ENCODE results near the gene GMDS.
A peak's percentile ranks its signal among the peaks of the same experiment; 100 is the strongest.

GMDS gene

DNA sequence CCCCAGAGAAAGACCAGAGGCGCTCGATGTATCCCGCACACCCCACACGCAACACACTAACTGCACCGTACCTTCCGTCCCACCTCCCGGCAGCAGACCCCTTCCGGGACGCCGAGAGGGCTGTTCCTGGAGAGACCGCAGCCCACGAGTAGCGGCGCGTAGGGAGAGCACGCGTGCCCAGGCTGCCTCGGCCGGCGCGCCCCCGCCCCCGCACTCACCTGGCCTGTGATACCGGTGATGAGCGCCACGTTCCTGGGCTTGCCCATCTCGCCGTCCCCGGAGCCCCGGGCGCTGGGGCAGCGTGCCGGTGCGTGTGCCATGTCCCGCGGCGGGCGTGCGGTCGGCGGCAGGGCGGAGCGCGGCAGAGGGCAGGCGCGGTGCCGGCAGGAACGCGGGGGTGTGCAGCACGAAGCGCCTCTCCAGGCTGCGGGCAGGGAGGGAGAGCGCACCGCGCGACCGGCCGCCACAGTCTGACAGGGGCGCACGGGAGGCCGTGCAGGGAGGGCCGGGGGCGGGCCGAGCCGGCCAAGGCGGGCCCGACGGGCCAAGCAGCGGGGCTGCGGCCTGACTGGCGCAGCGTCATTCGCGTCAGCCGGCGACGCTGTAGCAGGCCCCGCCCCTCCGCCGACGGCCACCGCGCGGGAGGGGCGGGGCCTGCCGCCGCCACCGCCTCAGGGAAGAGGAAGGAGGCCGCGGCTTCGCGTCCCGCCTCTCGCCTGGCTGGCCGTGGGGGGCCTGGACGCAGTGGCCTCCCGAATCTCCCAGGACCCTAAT is at the start of gene GMDS:
Gene GMDS (minus strand): TSS at position 503 of the 774 bp plus-strand sequence.
- Histone ChIP-seq H3K27ac (ENCODE audit: low read length) (peak within 1 kb of the TSS; percentile 16), H3K4me1 (ENCODE audit: insufficient read depth, low read length) (peaks cover 20% of the 10 kb centered on the region), H3K36me3 (ENCODE audit: insufficient read depth, low read depth, low read length) (no peaks in the 10 kb centered on the region), H3K9me3 (ENCODE audit: insufficient read depth, low read depth, low read length) (no peaks in the 10 kb centered on the region), H3K27me3 (ENCODE audit: insufficient read depth, low read length) (peaks cover 16% of the 10 kb centered on the region; the same call in 1 of the 2 replicates), H3K9ac (ENCODE audit: low read depth, low read length) (peak within 1 kb of the TSS; percentile 83; the same call in 1 of the 2 replicates), H3K4me3 (ENCODE audit: low read length) (peak within 1 kb of the TSS; percentile 94)

- Histone ChIP-seq H3K9ac (ENCODE audit: low read depth, low read length) (no peak overlapping the region), H3K4me3 (ENCODE audit: low read length) (no peak overlapping the region), H3K36me3 (ENCODE audit: insufficient read depth, low read depth, low read length) (no peaks in the 10 kb centered on the region), H3K27me3 (ENCODE audit: insufficient read depth, low read length) (no peaks in the 10 kb centered on the region), H3K4me1 (ENCODE audit: insufficient read depth, low read length) (no peaks in the 10 kb centered on the region), H3K27ac (ENCODE audit: low read length) (no peak overlapping the region), H3K9me3 (ENCODE audit: insufficient read depth, low read depth, low read length) (peaks cover 2% of the 10 kb centered on the region)
Observed at GRCh38 chr6:2285510-2285909, 40.1 kb upstream of the GMDS start.

DNA sequence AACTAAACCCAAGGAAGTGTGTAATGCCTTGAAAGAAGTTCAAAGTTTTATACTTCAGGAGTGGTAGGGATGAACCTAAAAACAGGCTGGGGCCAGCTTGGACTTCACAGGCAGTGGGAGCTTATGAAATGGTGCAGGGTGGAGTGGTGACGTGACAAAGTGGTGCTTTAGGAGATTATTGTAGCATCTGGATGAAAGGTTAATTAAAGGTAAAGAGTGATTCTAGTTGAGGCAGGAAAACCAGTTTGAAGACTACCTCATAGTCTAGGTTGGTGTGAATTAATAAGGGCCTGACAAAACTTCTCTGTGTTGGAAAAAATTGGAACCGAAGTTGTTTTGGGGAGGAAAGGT is 30.5 kb upstream of the GMDS start:
- Histone ChIP-seq H3K36me3 (ENCODE audit: insufficient read depth, low read depth, low read length) (no peaks in the 10 kb centered on the region), H3K27ac (ENCODE audit: low read length) (no peak overlapping the region), H3K9me3 (ENCODE audit: insufficient read depth, low read depth, low read length) (peaks cover 17% of the 10 kb centered on the region; the same call in 1 of the 2 replicates), H3K4me3 (ENCODE audit: low read length) (no peak overlapping the region), H3K4me1 (ENCODE audit: insufficient read depth, low read length) (no peaks in the 10 kb centered on the region; the same call in 1 of the 2 replicates), H3K9ac (ENCODE audit: low read depth, low read length) (no peak overlapping the region), H3K27me3 (ENCODE audit: insufficient read depth, low read length) (no peaks in the 10 kb centered on the region)

DNA sequence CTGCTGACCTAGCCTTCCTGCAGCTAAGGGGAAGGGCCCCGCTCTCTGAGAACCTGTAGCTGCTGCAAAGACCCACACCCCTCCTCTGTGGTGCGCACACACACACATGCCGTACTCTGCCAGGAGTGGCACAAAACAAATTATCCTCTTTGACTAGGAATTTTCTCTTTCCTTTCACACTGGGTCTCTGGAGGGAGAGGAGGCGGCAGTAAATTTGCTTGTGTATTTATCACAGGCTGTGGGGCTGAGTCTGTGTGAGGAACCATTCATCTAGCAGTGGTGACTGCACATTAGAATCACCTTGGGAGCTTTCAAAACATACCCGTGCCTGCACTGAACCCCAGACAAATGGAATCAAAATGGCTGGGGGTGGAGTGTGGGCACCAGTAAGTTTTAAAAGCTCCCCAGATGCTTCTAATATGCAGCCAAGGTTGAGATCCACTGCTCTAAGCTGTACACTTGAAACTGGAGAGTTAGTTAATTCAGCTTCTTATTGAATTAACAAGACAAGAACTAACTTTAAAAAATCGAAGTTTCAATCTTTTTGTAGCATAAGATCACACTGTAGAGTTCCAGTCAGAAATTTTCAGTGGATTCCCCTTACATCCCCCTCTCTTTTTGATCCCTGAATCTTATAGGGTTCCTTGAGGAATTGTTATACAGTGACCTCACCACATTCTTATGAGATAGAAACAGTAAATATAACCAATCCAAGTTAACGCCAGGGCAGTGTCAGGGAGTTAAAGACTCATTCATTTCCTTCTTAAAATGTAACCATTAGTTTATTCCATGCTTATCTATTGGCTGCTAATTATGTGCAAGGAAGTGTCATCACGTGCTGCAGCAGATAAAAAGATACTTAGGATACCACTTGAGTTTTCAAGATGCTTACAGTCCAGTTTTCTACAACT is 29.8 kb upstream of the GMDS start:
- Histone ChIP-seq H3K27ac (ENCODE audit: low read length) (no peak overlapping the region), H3K27me3 (ENCODE audit: insufficient read depth, low read length) (no peaks in the 10 kb centered on the region), H3K4me1 (ENCODE audit: insufficient read depth, low read length) (no peaks in the 10 kb centered on the region; the same call in 1 of the 2 replicates), H3K4me3 (ENCODE audit: low read length) (no peak overlapping the region), H3K36me3 (ENCODE audit: insufficient read depth, low read depth, low read length) (no peaks in the 10 kb centered on the region), H3K9me3 (ENCODE audit: insufficient read depth, low read depth, low read length) (peaks cover 12% of the 10 kb centered on the region; the same call in 1 of the 2 replicates), H3K9ac (ENCODE audit: low read depth, low read length) (no peak overlapping the region)

GRCh38 chr6:2272696-2273095 is 27.3 kb upstream of the GMDS start:
- Histone ChIP-seq H3K9ac (ENCODE audit: low read depth, low read length) (no peak overlapping the region), H3K36me3 (ENCODE audit: insufficient read depth, low read depth, low read length) (no peaks in the 10 kb centered on the region), H3K27me3 (ENCODE audit: insufficient read depth, low read length) (no peaks in the 10 kb centered on the region), H3K4me3 (ENCODE audit: low read length) (no peak overlapping the region), H3K27ac (ENCODE audit: low read length) (no peak overlapping the region), H3K9me3 (ENCODE audit: insufficient read depth, low read depth, low read length) (no peaks in the 10 kb centered on the region), H3K4me1 (ENCODE audit: insufficient read depth, low read length) (no peaks in the 10 kb centered on the region; the same call in 1 of the 2 replicates)

GRCh38 chr6:2270054-2270453 is 24.6 kb upstream of the GMDS start:
- no peaks in the 10 kb centered on the region for H3K27me3 ChIP-seq (ENCODE audit: insufficient read depth, low read length)
- no peaks in the 10 kb centered on the region for H3K9me3 ChIP-seq (ENCODE audit: insufficient read depth, low read depth, low read length)

DNA sequence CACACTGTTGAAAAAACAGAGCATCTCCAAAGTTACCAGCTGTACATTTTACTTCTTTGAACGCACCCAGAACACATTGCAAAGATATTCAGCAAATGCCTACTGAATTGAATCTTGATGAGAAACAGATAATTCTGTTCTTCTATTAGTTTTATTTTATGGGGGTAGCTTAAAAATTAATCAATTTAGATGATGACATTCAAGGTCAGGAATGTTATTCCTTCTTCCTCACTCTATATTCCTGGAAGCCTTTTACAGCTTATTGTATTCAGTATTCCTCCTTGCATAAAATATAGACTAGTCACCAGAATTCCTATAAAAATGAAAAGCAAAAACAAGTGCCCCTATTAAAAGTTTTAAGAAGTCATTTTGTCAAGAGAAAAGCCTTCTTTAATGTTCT is 21.4 kb upstream of the GMDS start:
- H3K27ac ChIP-seq (ENCODE audit: low read length): no peak overlapping the region
- H3K4me3 ChIP-seq (ENCODE audit: low read length): no peak overlapping the region
- peaks cover 3% of the 10 kb centered on the region; the same call in 1 of the 2 replicates for H3K4me1 ChIP-seq (ENCODE audit: insufficient read depth, low read length)
- no peak overlapping the region for H3K9ac ChIP-seq (ENCODE audit: low read depth, low read length)
- H3K9me3 ChIP-seq (ENCODE audit: insufficient read depth, low read depth, low read length): no peaks in the 10 kb centered on the region
- no peaks in the 10 kb centered on the region for H3K27me3 ChIP-seq (ENCODE audit: insufficient read depth, low read length)
- no peaks in the 10 kb centered on the region for H3K36me3 ChIP-seq (ENCODE audit: insufficient read depth, low read depth, low read length)

More at GRCh38 chr6:2270054-2270453, 24.6 kb upstream of the GMDS start:
- Histone ChIP-seq H3K4me3 (ENCODE audit: low read length) (no peak overlapping the region), H3K36me3 (ENCODE audit: insufficient read depth, low read depth, low read length) (no peaks in the 10 kb centered on the region), H3K4me1 (ENCODE audit: insufficient read depth, low read length) (peaks cover 3% of the 10 kb centered on the region; the same call in 1 of the 2 replicates), H3K9ac (ENCODE audit: low read depth, low read length) (no peak overlapping the region), H3K27ac (ENCODE audit: low read length) (no peak overlapping the region)

DNA sequence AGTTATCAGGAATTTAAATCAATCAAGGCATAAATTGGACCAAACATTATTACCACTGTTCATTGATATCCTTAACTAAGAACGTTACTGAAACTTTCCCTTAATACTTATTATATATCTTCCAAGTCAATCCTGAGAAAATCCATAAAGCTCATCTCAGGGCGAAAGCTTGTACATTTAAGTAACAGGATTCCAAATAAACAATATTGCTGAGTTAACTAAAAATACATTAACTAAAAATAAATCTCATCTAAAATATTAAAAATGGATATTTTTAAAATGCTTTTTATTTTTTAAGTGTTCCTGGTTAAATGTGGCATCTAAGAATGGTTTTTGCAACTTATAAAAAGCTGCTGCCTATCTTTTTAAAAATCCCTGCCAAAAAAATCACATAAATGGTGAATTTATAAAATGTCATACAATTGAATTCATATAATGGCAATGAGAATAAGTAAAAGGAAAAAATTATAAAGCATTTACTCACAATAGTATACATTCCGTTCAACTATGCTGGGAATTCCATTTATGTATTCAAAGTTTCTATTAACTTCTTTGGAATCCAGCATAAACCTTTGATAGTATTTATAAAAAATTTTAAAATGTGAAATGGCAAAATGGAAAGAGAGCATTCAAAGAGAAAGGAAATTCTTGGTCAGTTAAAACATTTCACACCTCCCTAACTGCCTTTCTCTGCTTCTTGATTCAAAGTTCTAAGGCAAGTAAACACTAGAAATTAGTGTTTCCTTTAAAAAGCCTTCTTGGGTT is 20.8 kb upstream of the GMDS start:
- Histone ChIP-seq H3K27me3 (ENCODE audit: insufficient read depth, low read length) (no peaks in the 10 kb centered on the region), H3K9ac (ENCODE audit: low read depth, low read length) (no peak overlapping the region), H3K36me3 (ENCODE audit: insufficient read depth, low read depth, low read length) (no peaks in the 10 kb centered on the region), H3K4me1 (ENCODE audit: insufficient read depth, low read length) (peaks cover 3% of the 10 kb centered on the region; the same call in 1 of the 2 replicates), H3K27ac (ENCODE audit: low read length) (no peak overlapping the region), H3K9me3 (ENCODE audit: insufficient read depth, low read depth, low read length) (no peaks in the 10 kb centered on the region), H3K4me3 (ENCODE audit: low read length) (no peak overlapping the region)

DNA sequence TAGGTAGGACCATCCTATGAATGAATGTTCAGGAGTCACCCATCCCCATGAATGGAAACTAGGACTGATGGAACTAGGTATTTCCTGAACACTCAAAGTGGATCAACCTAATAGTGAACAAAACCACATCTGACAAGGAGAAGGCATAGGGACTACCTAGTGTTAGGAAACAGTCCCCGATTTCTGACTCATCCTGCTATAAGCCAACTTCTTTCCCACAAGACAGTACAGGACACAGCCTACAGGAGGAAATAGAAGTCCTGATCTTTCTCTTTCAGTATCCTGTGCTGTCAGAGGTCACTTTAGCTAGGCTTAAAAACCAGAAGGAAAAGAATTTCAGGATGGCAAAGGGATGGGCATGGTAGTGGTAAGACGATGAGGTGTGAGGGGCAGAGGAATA is 19.5 kb upstream of the GMDS start:
- H3K27me3 ChIP-seq (ENCODE audit: insufficient read depth, low read length): no peaks in the 10 kb centered on the region
- no peaks in the 10 kb centered on the region for H3K9me3 ChIP-seq (ENCODE audit: insufficient read depth, low read depth, low read length)
- no peak overlapping the region for H3K4me3 ChIP-seq (ENCODE audit: low read length)
- no peak overlapping the region for H3K27ac ChIP-seq (ENCODE audit: low read length)
- H3K36me3 ChIP-seq (ENCODE audit: insufficient read depth, low read depth, low read length): no peaks in the 10 kb centered on the region
- H3K9ac ChIP-seq (ENCODE audit: low read depth, low read length): no peak overlapping the region
- peaks cover 3% of the 10 kb centered on the region; the same call in 1 of the 2 replicates for H3K4me1 ChIP-seq (ENCODE audit: insufficient read depth, low read length)

DNA sequence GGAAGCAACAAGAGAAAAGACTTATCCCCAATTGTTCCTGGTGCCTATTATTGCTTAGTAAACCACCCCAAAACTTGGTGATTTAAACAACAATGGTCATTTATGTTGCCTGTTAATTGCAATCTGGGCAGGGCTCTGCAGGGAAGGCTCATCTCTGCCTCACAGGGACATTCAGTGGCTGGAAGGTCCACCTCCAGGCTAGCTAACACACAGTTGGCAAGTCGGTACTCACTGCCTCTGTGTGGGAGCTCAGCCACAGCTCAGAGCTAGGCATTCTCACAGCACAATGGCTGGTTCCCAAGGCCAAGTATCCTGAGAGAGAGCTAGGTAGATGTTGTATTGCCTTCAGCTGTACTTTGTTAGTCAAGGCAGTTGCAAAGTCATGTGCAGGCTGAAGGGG is 18.5 kb upstream of the GMDS start:
- H3K9me3 ChIP-seq (ENCODE audit: insufficient read depth, low read depth, low read length): no peaks in the 10 kb centered on the region
- no peaks in the 10 kb centered on the region for H3K36me3 ChIP-seq (ENCODE audit: insufficient read depth, low read depth, low read length)
- H3K4me1 ChIP-seq (ENCODE audit: insufficient read depth, low read length): peaks cover 3% of the 10 kb centered on the region; the same call in 1 of the 2 replicates
- no peak overlapping the region for H3K9ac ChIP-seq (ENCODE audit: low read depth, low read length)
- H3K4me3 ChIP-seq (ENCODE audit: low read length): no peak overlapping the region
- no peaks in the 10 kb centered on the region for H3K27me3 ChIP-seq (ENCODE audit: insufficient read depth, low read length)
- H3K27ac ChIP-seq (ENCODE audit: low read length): no peak overlapping the region

- no peaks in the 10 kb centered on the region for H3K36me3 ChIP-seq (ENCODE audit: insufficient read depth, low read depth, low read length)
- no peak overlapping the region for H3K4me3 ChIP-seq (ENCODE audit: low read length)
- H3K27ac ChIP-seq (ENCODE audit: low read length): no peak overlapping the region
- H3K4me1 ChIP-seq (ENCODE audit: insufficient read depth, low read length): no peaks in the 10 kb centered on the region
- H3K9ac ChIP-seq (ENCODE audit: low read depth, low read length): no peak overlapping the region
- no peaks in the 10 kb centered on the region; the same call in 1 of the 2 replicates for H3K9me3 ChIP-seq (ENCODE audit: insufficient read depth, low read depth, low read length)
- no peaks in the 10 kb centered on the region for H3K27me3 ChIP-seq (ENCODE audit: insufficient read depth, low read length)
Observed at GRCh38 chr6:2259574-2259973, 14.2 kb upstream of the GMDS start.

Measured in iPS-20b (cell line).